Muscle layer of duodenum (tissue), 2 donors: ENCODE data around the gene PLAAT4.

Source experiments
- H3K27ac ChIP-seq: one replicate; pipeline ENCODE4 v1.7.0; 2013; ENCODE audit warnings: mild to moderate bottlenecking, low read length
- H3K27me3 ChIP-seq: one replicate; pipeline ENCODE4 v1.7.0; 2013; ENCODE audit warnings: low read depth, mild to moderate bottlenecking, control low read depth, low read length
- H3K36me3 ChIP-seq, 2 donors: one replicate each; pipeline ENCODE4 v1.7.0; 2013; ENCODE audit warnings: low read length in 2 of 2, control low read depth in 1 of 2, mild to moderate bottlenecking in 1 of 2; ENCODE audit not compliant: insufficient read depth in 2 of 2, control insufficient read depth in 1 of 2
- H3K4me1 ChIP-seq, 2 donors: one replicate each; pipeline ENCODE4 v1.7.0; 2013; ENCODE audit warnings: low read length in 2 of 2, mild to moderate bottlenecking in 2 of 2, control low read depth in 1 of 2, moderate library complexity in 1 of 2; ENCODE audit not compliant: insufficient read depth in 2 of 2, control insufficient read depth in 1 of 2
- H3K4me3 ChIP-seq, 2 donors: one replicate each; pipeline ENCODE4 v1.7.0; 2013; ENCODE audit warnings: low read length in 2 of 2, low read depth in 1 of 2, mild to moderate bottlenecking in 1 of 2
- H3K9me3 ChIP-seq, 2 donors: one replicate each; pipeline ENCODE4 v1.7.0; 2013; ENCODE audit warnings: low read length in 2 of 2, control low read depth in 1 of 2, mild to moderate bottlenecking in 1 of 2; ENCODE audit not compliant: control insufficient read depth in 1 of 2
- donor health status: healthy.

Gene PLAAT4

DNA sequence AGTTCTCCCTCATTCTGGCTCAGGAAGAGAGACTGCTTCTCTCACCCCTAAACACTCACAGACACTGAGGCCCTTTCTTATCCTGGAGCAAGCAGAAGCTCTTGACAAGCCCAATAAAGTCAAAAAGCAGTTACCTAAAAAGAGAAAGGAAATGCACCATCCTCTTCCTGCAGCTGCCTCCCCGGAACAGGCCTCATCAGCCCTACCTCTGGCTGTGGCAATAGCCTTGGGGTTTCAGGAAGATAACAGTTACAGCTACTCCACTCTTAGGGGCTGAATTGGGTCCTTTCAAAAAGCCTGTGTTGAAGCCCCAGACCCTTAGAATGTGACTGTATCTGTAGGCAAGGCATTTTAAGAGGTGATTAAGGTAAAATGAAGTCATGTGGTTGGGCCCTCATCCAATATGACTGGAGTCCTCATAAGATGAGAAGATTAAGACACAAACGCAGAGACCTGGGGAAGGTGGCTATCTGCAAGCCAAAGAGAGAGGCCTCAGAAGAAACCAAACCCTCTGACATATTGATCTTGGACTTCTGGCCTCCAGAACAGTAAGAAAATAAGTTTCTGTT lies 34.3 kb upstream of the PLAAT4 start:
- no peaks in the 10 kb centered on the region for H3K27me3 ChIP-seq
- no peaks in the 10 kb centered on the region for H3K36me3 ChIP-seq
- H3K9me3 ChIP-seq = peaks cover 0 to 7% of the 10 kb centered on the region in 2 donors
- no peak overlapping the region for H3K4me3 ChIP-seq
- H3K4me1 ChIP-seq = peaks cover 0 to 7% of the 10 kb centered on the region in 2 donors
- no peak overlapping the region for H3K27ac ChIP-seq

DNA sequence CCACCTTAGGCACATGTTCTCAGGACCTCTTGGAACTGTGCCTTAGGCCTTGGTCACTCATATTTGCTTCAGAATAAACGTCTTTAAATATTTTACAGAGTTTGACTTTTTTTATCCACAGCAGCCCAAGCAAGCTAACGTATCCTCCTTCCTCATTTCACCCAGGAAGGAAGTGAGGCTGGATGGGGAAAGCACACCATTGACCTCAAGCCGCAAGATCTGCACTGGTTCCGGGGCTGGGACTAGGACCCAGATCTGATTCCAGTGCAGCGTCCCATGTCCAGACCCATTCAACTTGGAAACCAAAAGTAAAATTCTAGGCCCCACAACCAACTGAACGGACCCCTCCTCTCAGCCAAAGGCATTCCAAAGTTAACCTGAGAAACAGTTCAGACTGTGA lies 33.1 kb upstream of the PLAAT4 start:
- H3K27ac ChIP-seq = no peak overlapping the region
- no peaks in the 10 kb centered on the region for H3K36me3 ChIP-seq
- H3K4me1 ChIP-seq = peaks cover 0 to 7% of the 10 kb centered on the region in 2 donors
- H3K9me3 ChIP-seq = peaks cover 0 to 7% of the 10 kb centered on the region in 2 donors
- no peaks in the 10 kb centered on the region for H3K27me3 ChIP-seq
- H3K4me3 ChIP-seq = no peak overlapping the region

DNA sequence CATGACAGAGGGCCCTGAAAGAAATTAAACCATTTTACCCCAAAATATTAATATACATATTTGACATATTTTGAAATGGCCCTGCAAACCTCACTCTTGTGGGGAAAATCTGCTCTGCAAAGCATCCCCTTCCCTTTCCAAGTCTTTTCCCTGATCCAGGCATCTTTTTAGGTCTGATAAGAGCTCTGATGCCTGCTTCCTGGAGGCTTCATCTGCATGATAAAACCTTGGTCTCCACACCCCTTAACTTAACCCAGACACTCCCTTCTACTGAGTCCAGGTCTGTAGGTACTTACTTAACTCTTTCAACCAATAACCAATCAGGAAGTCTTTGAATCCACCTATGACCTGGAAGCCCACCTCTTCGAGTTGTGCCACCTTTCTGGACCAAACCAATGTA lies 32.6 kb upstream of the PLAAT4 start:
- Histone ChIP-seq H3K27me3 (no peaks in the 10 kb centered on the region), H3K9me3 (peaks cover 0 to 7% of the 10 kb centered on the region in 2 donors), H3K4me1 (peaks cover 0 to 7% of the 10 kb centered on the region in 2 donors), H3K36me3 (no peaks in the 10 kb centered on the region), H3K27ac (no peak overlapping the region), H3K4me3 (no peak overlapping the region)

DNA sequence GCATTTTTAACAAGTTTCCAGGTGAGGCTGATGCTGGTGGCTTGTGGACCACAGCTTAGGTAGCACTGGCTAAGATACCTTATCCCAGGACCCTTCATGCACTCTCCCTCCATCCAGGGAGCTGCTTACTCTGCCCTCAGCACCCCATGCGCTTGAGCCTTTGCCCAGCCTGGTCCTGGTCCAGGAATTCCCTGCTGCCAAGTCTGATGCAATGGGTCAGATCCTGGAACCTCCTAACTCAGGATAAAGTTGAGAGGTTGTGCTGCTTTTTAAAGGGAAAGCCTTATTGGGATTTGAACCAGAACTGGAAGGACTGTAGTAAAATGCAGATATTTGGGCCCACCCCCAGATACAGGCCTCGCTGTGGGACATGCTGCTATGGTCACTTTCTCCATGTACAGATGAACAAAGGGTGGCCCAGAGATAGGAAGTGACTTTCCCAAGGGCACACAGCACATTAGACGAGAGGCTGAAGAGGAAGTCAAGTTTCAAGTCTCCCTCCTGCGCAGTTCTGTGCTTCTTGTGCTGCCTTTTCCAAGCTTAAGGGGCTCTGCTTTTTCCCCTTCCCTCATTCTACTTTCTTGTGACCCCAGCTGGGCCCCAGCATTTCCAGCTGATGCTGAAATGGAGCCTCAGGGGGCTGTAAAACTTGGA lies 31.5 kb upstream of the PLAAT4 start:
- H3K27me3 ChIP-seq = no peaks in the 10 kb centered on the region
- peaks cover 0 to 7% of the 10 kb centered on the region in 2 donors for H3K9me3 ChIP-seq
- H3K4me1 ChIP-seq = peaks cover 0 to 7% of the 10 kb centered on the region in 2 donors
- no peak overlapping the region for H3K4me3 ChIP-seq
- no peaks in the 10 kb centered on the region for H3K36me3 ChIP-seq
- H3K27ac ChIP-seq = no peak overlapping the region

DNA sequence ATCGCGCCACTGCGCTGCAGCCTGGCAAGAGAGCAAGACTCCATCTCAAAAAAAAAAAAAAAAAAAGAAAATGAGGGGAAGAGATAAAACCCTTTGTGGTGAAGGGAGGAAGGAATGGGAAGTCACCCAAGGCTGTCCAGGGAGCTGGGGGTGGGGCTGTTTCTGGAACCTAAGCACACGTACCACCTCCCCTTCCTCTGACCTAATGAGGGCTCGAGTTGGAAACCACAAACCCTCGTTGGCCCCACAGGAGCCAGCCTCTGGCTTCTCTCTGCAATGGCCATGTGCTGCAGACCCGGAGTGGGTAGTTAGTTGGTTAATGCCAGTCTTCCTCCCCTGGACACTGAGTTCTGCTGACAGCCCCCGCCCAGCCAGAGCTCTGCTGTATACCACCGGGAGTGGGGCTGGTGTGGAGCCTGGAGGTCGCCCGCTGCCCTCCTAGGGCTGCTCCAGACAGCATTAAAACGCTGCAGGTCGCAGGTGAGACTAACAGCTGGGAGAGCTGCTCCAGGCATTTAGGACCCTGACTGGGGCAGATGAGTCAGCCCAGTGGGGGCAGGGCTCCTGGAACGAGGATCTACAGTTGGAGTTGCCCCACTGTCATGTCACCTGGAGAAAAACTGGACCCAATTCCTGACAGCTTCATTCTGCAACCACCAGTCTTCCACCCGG lies 30.6 kb upstream of the PLAAT4 start, which contains the start of gene LGALS12:
Gene LGALS12 (plus strand): TSS at position 228 of the 672 bp plus-strand sequence. CDS start 375 bp downstream, at position 603.
- peaks cover 0 to 7% of the 10 kb centered on the region in 2 donors for H3K4me1 ChIP-seq
- no peaks in the 10 kb centered on the region for H3K9me3 ChIP-seq
- no peak within 1 kb of the TSS for H3K4me3 ChIP-seq
- no peak within 1 kb of the TSS for H3K27ac ChIP-seq
- no peaks in the 10 kb centered on the region for H3K36me3 ChIP-seq
- H3K27me3 ChIP-seq = no peaks in the 10 kb centered on the region

DNA sequence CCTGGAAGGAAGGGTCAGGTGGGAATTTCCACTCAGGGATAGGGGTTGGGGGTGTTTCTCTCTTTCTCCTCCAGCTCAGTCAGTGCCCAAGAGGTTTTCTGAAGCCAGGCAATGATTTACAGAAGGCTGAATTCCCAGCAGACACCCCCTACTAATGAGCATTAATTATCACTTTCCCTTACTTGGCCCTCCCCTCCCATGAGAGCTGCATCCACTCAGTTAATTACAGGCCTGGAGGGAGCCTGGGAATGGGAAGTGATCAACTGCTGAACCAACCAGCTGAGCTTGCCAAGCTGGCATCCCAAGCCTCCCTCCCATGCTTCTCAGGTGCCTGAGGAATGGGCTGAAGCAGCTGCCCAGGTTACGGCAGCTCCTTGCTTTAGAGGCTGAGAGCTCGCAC lies 29.7 kb upstream of the PLAAT4 start:
- Histone ChIP-seq H3K27ac (no peak overlapping the region), H3K36me3 (no peaks in the 10 kb centered on the region), H3K4me1 (peaks cover 0 to 7% of the 10 kb centered on the region in 2 donors)

DNA sequence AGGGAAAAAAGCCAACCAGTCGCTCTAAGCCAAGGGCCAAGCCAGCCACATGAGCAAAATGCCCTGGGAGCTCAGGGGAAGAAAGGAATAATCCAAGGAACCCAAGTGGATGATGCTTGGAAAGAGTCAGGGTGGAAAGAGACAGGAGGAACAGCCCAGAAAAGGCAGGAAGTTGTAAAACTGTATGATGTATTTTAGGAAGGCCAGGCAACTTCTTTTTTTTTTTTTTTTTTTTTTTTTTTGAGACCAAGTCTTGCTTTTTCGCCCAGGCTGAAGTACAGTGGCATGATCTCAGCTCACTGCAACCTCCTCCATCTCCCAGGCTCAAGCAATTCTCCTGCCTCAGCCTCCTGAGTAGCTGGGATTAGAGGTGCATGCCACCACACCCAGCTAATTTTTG lies 29.1 kb upstream of the PLAAT4 start:
- H3K4me3 ChIP-seq = no peak overlapping the region
- no peaks in the 10 kb centered on the region for H3K9me3 ChIP-seq
- no peaks in the 10 kb centered on the region for H3K36me3 ChIP-seq
- peaks cover 0 to 7% of the 10 kb centered on the region in 2 donors for H3K4me1 ChIP-seq
- no peaks in the 10 kb centered on the region for H3K27me3 ChIP-seq
- H3K27ac ChIP-seq = no peak overlapping the region

More for the DNA sequence above, 29.7 kb upstream of the PLAAT4 start:
- Histone ChIP-seq H3K27me3 (no peaks in the 10 kb centered on the region), H3K4me3 (no peak overlapping the region), H3K9me3 (no peaks in the 10 kb centered on the region)

DNA sequence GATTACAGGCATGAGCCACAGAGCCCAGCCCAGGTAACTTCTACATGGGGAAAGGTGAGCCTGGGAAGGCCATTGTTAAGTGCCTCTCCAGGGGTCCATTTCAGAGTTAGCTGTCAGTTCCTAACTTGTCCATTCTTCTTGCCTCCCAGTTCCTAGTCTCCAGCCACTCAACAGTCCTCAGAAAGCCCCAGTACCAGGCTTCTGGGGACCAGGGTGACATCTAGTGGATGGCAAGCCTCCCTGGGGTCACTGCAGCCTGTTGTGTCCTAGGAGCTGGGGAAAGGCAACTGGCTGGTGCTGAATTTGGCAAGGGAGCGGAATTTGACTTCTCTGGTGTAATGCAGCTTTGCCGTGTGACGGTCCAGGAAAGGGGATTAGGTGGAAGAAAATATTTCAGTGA lies 28.6 kb upstream of the PLAAT4 start:
- Histone ChIP-seq H3K36me3 (no peaks in the 10 kb centered on the region), H3K4me1 (peaks cover 0 to 7% of the 10 kb centered on the region in 2 donors), H3K9me3 (no peaks in the 10 kb centered on the region), H3K27me3 (no peaks in the 10 kb centered on the region), H3K4me3 (no peak overlapping the region), H3K27ac (no peak overlapping the region)

DNA sequence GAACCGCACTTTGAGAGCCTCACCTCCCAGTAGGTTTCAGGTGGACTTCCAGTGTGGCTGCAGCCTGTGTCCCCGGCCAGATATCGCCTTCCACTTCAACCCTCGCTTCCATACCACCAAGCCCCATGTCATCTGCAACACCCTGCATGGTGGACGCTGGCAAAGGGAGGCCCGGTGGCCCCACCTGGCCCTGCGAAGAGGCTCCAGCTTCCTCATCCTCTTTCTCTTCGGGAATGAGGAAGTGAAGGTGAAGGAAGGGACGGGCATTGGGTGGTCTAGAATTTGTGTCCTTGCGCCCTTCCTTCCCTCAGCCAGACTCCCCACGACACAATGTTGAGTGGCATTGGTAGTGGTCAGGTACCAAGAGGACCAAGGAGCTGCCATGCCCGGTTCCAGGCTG lies 27.9 kb upstream of the PLAAT4 start:
- H3K36me3 ChIP-seq = no peaks in the 10 kb centered on the region
- H3K4me1 ChIP-seq = peaks cover 0 to 7% of the 10 kb centered on the region in 2 donors
- H3K27me3 ChIP-seq = no peaks in the 10 kb centered on the region
- no peak overlapping the region for H3K27ac ChIP-seq
- H3K4me3 ChIP-seq = no peak overlapping the region
- no peaks in the 10 kb centered on the region for H3K9me3 ChIP-seq

DNA sequence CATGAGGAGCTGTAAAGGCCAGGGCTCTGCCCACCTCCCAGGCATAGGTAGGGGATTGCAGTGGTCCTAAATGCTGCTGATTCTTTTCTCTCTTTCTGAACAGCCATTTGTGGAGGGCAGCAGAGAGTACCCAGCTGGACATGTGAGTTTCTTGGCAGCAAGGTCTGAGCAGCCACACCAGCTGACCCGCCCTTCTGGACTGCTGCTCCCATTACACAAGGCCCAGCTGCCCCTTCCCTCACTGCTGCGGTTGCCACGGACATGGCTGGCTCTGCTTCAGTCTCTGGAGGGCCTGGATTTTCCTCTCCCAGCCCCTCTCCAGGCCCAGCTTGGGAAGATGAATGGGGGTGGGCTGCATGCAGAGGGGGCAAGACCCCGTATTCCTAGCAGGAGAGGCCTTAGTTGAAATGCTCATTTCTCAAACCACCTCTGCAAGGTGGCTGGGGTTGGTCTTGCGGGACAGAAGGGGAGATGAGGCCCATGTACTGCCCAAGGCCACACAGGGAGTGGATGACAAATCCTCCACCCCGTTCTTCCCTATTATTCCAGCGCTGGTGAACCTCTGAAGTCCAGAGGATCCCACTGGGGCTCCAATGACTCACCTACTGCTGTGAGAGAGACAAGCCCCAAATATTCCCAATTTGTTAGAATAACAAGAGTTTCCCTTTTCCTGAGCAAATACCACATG lies 26.1 kb upstream of the PLAAT4 start:
- Histone ChIP-seq H3K27me3 (no peaks in the 10 kb centered on the region), H3K9me3 (no peaks in the 10 kb centered on the region), H3K4me3 (no peak overlapping the region), H3K27ac (no peak overlapping the region), H3K4me1 (peaks cover 0 to 1% of the 10 kb centered on the region in 2 donors), H3K36me3 (no peaks in the 10 kb centered on the region)

DNA sequence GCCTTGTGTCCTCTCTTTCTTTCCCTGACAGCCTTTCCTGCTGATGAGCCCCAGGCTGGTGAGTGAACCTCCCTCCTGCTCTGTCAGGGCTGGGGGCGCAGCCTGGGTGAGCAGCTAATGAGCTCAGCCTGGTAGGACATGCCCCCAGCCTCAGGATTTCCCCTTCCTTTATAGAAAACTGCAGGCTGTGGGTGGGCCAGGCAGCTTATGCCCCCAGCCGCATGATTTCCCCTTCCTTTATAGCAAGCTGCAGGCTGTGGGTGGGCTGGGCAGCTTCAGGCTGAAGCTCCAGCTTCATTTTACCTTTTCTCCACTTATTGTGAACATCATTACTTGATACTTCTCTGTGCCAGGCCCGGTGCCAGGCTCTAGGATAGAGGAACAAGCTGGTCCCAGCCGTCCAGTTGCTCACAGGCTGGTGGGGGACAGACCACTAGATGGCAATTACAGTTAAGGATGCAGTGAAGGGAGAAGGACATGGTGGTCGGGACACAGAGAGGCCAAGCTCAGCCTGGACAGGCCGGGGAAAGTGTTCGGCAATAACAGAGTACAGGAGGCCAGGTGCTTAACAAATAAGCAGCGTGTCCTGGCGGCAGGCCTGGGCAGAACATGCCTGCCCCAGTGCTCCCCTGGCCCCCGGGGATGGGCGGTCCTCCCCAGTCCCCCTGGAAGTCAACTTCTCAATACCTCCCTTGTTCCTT lies 25.4 kb upstream of the PLAAT4 start:
- H3K9me3 ChIP-seq = no peaks in the 10 kb centered on the region
- H3K27ac ChIP-seq = no peak overlapping the region
- H3K4me3 ChIP-seq = no peak overlapping the region
- no peaks in the 10 kb centered on the region for H3K4me1 ChIP-seq
- no peaks in the 10 kb centered on the region for H3K36me3 ChIP-seq
- no peaks in the 10 kb centered on the region for H3K27me3 ChIP-seq
